Lung microvascular endothelial cell (primary cell): ENCODE measurements around the gene NUBPL. TPM values are rescaled to one million over a fixed set of nuclear protein-coding genes. Genes with fewer than 3 reads are reported as not detected.

Source experiments
- DNase-seq, 2 donors: peaks; one replicate each; pipeline versions ENCODE4 v3.0.0 to v3.0.0-alpha.2; 2010; ENCODE audit warnings: low read depth in 2 of 2
- total RNA-seq: library from RNA; depleted of rRNA; stranded (reverse); fragments of >200 nt; gene quantifications from 2 replicates; pipeline ENCODE4 v1.2.1, GENCODE V29; 2014

Gene NUBPL, protein sequence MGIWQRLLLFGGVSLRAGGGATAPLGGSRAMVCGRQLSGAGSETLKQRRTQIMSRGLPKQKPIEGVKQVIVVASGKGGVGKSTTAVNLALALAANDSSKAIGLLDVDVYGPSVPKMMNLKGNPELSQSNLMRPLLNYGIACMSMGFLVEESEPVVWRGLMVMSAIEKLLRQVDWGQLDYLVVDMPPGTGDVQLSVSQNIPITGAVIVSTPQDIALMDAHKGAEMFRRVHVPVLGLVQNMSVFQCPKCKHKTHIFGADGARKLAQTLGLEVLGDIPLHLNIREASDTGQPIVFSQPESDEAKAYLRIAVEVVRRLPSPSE
- 2.4 and 3.7 TPM in 2 replicates for total RNA-seq

- DNase-seq = peak; percentile 95 to 98
Measured at GRCh38 chr14:31561155-31561846, at the start of gene NUBPL. Gene NUBPL (plus strand): TSS chr14:31561404. CDS start chr14:31561440, 36 bp downstream.

DNA sequence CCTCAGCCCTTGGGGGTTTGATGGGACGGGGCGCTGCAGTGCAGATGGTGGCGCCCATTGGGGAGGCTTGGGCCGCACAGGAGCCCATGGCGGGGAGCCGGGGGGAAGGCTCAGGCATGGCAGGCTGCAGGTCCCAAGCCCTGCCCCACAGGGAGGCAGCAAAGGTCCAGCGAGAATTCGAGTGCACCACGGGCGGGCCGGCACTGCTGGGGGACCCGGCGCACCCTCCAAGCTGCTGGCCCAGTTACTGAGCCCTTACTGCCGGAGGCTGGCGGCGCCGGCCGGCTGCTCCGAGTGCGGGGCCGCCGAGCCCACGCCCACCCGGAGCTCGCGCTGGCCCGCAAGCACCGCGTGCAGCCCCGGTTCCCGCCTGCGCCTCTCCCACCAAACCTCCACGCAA, 34.1 kb upstream of the NUBPL start:
- DNase-seq = no peak

GRCh38 chr14:31527546-31527945, 33.7 kb upstream of the NUBPL start:
- DNase-seq = no peak

DNA sequence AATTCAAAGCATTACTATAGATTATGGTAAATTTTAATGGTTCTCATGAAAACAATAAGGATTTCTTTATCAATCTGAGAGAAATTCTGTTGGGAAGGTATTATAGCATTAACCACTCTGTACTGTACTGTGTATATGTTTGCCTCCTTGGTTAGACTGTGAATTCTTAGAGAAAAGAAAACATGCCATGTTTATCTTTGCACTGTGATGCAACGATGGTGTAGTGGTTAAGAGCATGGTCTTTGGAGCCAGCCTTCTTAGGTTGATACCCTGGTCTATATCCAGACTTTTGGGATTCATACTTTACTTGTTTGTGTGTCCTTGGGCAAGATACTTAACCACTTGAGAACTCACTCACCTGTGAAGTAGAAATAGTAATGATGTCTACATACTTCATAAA, 32.2 kb upstream of the NUBPL start:
- no peak for DNase-seq

- no peak for DNase-seq
Measured at GRCh38 chr14:31530136-31530535, 31.1 kb upstream of the NUBPL start.

GRCh38 chr14:31536201-31536960, 24.8 kb upstream of the NUBPL start:
- no peak for DNase-seq

- DNase-seq = no peak
Measured at GRCh38 chr14:31541702-31542101, 19.5 kb upstream of the NUBPL start.

- DNase-seq = peak; percentile 18 to 20
Measured at GRCh38 chr14:31543969-31544799, 17.0 kb upstream of the NUBPL start.

GRCh38 chr14:31544816-31545215, 16.4 kb upstream of the NUBPL start:
- DNase-seq = no peak

- no peak for DNase-seq
Measured at GRCh38 chr14:31545328-31545727, 15.9 kb upstream of the NUBPL start.

GRCh38 chr14:31549817-31550216, 11.4 kb upstream of the NUBPL start:
- DNase-seq = no peak

DNA sequence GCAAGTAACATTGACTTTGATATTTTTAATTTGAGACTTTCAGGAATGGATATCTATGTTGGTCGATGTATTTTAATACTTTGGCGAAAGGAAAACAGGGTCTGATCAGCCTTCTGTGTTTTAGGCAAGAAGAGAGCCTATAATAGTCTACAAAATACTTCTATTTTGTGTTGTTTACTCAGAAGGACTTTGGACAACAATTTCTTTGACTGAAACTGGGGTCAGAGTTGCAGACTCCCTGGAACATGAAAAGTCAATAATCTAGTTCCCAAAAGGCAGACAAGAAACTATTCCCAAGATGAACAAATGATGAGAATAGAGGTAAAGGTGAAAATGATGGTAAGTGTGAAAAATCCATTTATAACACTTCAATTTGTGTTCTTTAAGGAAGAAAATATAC, 10.6 kb upstream of the NUBPL start:
- no peak for DNase-seq

DNA sequence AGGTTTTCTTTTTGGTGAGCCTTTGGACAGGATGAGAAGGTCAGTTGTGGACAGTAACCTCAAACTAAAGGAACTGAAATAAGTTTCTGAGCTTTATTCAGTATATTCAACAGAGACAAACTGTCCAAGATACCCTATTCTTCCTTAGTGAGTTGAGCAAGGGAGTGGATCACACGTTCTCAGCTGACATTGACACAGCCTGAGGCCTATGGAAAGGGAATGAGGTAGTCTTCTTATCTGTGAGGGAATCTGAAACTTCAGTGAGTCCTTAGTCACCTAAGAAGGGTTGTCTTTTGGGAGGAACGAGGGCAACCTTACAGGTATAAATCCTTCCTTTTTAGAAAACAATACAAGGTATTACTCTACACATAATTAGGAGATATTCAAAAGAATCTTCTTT, 5.0 kb upstream of the NUBPL start:
- no peak for DNase-seq

- DNase-seq = no peak
Measured at GRCh38 chr14:31559939-31560338, 1.3 kb upstream of the NUBPL start.

- no peak for DNase-seq
Measured at GRCh38 chr14:31560759-31561154, 447 bp upstream of the NUBPL start.

DNA sequence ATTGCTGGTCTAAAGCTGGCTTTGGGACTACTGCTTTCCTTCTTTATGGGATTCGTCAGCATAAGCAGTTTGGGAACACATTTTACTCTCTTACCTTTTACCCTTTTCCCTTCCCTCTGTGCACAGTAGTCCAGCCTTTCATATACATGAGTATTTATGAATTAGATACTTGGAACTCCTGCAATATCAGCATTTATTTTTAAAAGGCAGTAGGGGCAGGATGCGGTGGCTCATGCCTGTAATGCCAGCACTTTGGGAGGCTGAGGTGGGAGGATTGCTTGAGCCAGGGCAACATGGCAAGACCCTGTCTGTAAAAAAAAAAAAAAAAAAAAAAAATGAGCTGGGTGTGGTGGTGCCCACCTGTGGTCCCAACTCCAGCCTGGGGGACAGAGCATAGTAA, 3.0 kb downstream of the NUBPL start:
- no peak for DNase-seq

GRCh38 chr14:31566456-31566855, 5.3 kb downstream of the NUBPL start:
- no peak for DNase-seq

DNA sequence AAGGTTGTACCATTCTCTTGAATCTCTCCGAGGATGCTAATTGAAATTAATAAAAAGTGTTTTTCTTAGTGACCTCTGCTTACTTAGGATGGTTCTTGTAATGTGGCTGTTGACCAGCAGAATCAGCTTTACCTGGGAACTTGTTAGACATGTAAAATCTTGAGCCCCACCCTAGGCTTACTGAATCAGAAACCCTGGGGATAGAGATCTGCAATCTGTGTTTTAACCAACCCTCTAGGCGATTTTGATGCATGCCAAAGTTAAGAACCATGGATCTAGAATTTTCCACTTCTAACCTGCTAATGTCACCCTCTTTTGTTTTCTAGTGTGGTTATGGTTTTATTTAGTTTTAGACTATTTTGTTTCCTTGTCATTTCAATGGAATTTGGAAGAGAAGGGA, 6.5 kb downstream of the NUBPL start:
- DNase-seq = no peak

DNA sequence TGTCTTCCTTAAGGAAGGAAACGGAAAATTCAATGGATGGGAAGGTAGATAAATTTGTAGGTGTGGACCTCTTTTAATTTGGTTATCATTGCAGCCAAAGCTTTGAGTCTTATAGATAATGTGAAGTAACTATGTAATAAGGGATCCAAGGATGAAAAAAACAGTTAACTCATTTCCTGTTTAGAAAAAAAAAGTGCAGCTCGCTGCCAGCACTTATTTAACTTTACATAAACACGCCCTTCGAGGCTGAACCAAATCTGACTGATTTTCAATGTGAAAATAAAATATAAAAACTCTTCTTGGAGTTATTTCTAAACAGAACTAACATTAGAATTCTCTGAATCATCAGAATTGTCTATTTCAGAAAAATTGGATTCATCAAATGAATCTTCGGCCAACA, 7.0 kb downstream of the NUBPL start:
- peak; percentile 4 to 66 for DNase-seq

- DNase-seq = peak in 1 of 2 donors; percentile 73
Measured at GRCh38 chr14:31568671-31569070, 7.5 kb downstream of the NUBPL start.

GRCh38 chr14:31572955-31573354, 11.8 kb downstream of the NUBPL start:
- DNase-seq = no peak

GRCh38 chr14:31576949-31577348, 15.7 kb downstream of the NUBPL start:
- no peak for DNase-seq
